Upper lobe of left lung (tissue), 6 donors: Measurements from ENCODE around the gene LTBP1. TPM values are rescaled to one million over a fixed set of nuclear protein-coding genes. Genes with fewer than 3 reads are reported as not detected.

Experiments used
- ATAC-seq, 2 donors: fragments of 200-7000 bp; cut with Tn5 transposase; one replicate each; pipeline ENCODE4 v1.9.1; 2022; ENCODE audit warnings: mild to moderate bottlenecking in 2 of 2, moderate library complexity in 2 of 2; ENCODE audit not compliant: low FRiP score in 2 of 2
- DNase-seq, 2 donors: peaks; one replicate each; pipeline ENCODE4 v3.0.0-alpha.2; 2019 to 2020
- H3K27ac ChIP-seq, 4 donors: fragments of 200-600 bp; sonication (generic); one replicate each; pipeline ENCODE4 v1.5.1; 2016 to 2019
- H3K27me3 ChIP-seq, 4 donors: fragments of 200-600 bp; sonication (generic); one replicate each; pipeline ENCODE4 v1.5.1; 2017 to 2019
- H3K36me3 ChIP-seq, 4 donors: fragments of 200-600 bp; sonication (generic); one replicate each; pipeline ENCODE4 v1.5.1; 2016 to 2019
- H3K4me1 ChIP-seq, 4 donors: fragments of 200-600 bp; sonication (generic); one replicate each; pipeline ENCODE4 v1.5.1; 2018 to 2019
- H3K4me3 ChIP-seq, 4 donors: fragments of 200-600 bp; sonication (generic); one replicate each; pipeline ENCODE4 v1.5.1; 2017 to 2019; ENCODE audit warnings: mild to moderate bottlenecking in 2 of 4, moderate library complexity in 1 of 4
- H3K9me3 ChIP-seq, 4 donors: fragments of 200-600 bp; sonication (generic); one replicate each; pipeline ENCODE4 v1.5.1; 2018 to 2019
- CTCF ChIP-seq, 6 experiments: fragments of 450-650 bp in 4 of 6; fragments of 200-600 bp in 2 of 6; sonication (generic) in 2 of 6; IDR thresholded peaks; one replicate each; pipeline ENCODE4 v1.5.1; 2016 to 2019; ENCODE audit warnings: antibody characterized with exemption in 6 of 6
- EP300 ChIP-seq, 4 donors: sonication (generic); formaldehyde crosslinking; IDR thresholded peaks; one replicate each; pipeline ENCODE4 v1.5.1; 2017; ENCODE audit warnings: antibody characterized with exemption in 4 of 4, control low read depth in 2 of 4
- POLR2A ChIP-seq, 4 donors: fragments of 450-650 bp; IDR thresholded peaks; one replicate each; pipeline ENCODE4 v1.5.1; 2016 to 2017; ENCODE audit warnings: antibody characterized with exemption in 4 of 4, mild to moderate bottlenecking in 2 of 4
- POLR2AphosphoS5 ChIP-seq, 2 donors: sonication (generic); formaldehyde crosslinking; IDR thresholded peaks; one replicate each; pipeline ENCODE4 v1.5.1; 2017; ENCODE audit warnings: antibody characterized with exemption in 2 of 2
- WGBS, 2 donors: methylation state at CpG; one replicate each; pipeline ENCODE4 v1.1.5; 2017 to 2018; 5-methylcytosine and 5-hydroxymethylcytosine counted together
- total RNA-seq, 6 donors: library from RNA; depleted of rRNA in 4 of 6; stranded (reverse); fragments of >200 nt in 4 of 6; gene quantifications; one replicate each; pipeline versions ENCODE4 v1.1.0 to v1.2.1, GENCODE V29; 2016 to 2021
- donor health status: DM: no; HTN: no; CAD: no; lungs with moderate emphysema.
- donor health status: DM: no; HTN: yes; CAD: no; lungs with severe emphysema.

Gene LTBP1
- total RNA-seq, 6 donors from 2014 or later: 11.5 to 45.0 (median 27.1) TPM

GRCh38 chr2:33430856-33431255 lies 484.1 kb downstream of the LTBP1 start:
- TF ChIP-seq POLR2AphosphoS5 (IDR thresholded peaks at IDR 0.05) (no peak), CTCF (IDR thresholded peaks at IDR 0.05) (no peak), EP300 (IDR thresholded peaks at IDR 0.05) (no peak), POLR2A (IDR thresholded peaks at IDR 0.05) (no peak)
- no peaks in the 10 kb centered on the region for H3K27me3 ChIP-seq
- H3K36me3 ChIP-seq: no peaks in the 10 kb centered on the region
- DNase-seq (no peak), ATAC-seq (no peak)
- no peak overlapping the region for H3K4me3 ChIP-seq
- WGBS, 2 donors: 69 to 76% methylated on average over 1 of the region's 1 CpG
- H3K27ac ChIP-seq: no peak overlapping the region
- H3K9me3 ChIP-seq: no peaks in the 10 kb centered on the region
- H3K4me1 ChIP-seq: peaks cover 0 to 8% (median under 1%) of the 10 kb centered on the region in 4 donors

- no peak overlapping the region for H3K4me3 ChIP-seq
- no peak overlapping the region for H3K27ac ChIP-seq
- no peaks in the 10 kb centered on the region for H3K9me3 ChIP-seq
- ATAC-seq (no peak), DNase-seq (no peak)
- 90 to 94% methylated on average over 2 of the region's 2 CpGs for WGBS, 2 donors
- H3K36me3 ChIP-seq: no peaks in the 10 kb centered on the region
- no peaks in the 10 kb centered on the region for H3K27me3 ChIP-seq
- peaks cover 0 to 17% (median 7%) of the 10 kb centered on the region in 4 donors for H3K4me1 ChIP-seq
- TF ChIP-seq POLR2A (IDR thresholded peaks at IDR 0.05) (no peak), EP300 (IDR thresholded peaks at IDR 0.05) (no peak), POLR2AphosphoS5 (IDR thresholded peaks at IDR 0.05) (no peak), CTCF (IDR thresholded peaks at IDR 0.05) (no peak)
Measured at GRCh38 chr2:33432871-33433270, 486.1 kb downstream of the LTBP1 start.

- 79 to 82% methylated on average over 7 of the region's 7 CpGs for WGBS, 2 donors
- DNase-seq (no peak), ATAC-seq (no peak)
- H3K4me3 ChIP-seq: no peak overlapping the region
- peaks cover 0 to 19% (median 8%) of the 10 kb centered on the region in 4 donors for H3K4me1 ChIP-seq
- no peaks in the 10 kb centered on the region for H3K27me3 ChIP-seq
- H3K36me3 ChIP-seq: no peaks in the 10 kb centered on the region
- no peaks in the 10 kb centered on the region for H3K9me3 ChIP-seq
- TF ChIP-seq CTCF (IDR thresholded peaks at IDR 0.05) (no peak), POLR2AphosphoS5 (IDR thresholded peaks at IDR 0.05) (no peak), EP300 (IDR thresholded peaks at IDR 0.05) (no peak), POLR2A (IDR thresholded peaks at IDR 0.05) (no peak)
- no peak overlapping the region for H3K27ac ChIP-seq
Measured at GRCh38 chr2:33433279-33434235, 486.8 kb downstream of the LTBP1 start.

GRCh38 chr2:33435518-33435917 lies 488.8 kb downstream of the LTBP1 start:
- Histone ChIP-seq H3K27me3 (no peaks in the 10 kb centered on the region), H3K9me3 (no peaks in the 10 kb centered on the region), H3K4me1 (peaks cover 0 to 19% (median 8%) of the 10 kb centered on the region in 4 donors), H3K36me3 (no peaks in the 10 kb centered on the region), H3K27ac (no peak overlapping the region), H3K4me3 (no peak overlapping the region)
- DNase-seq (no peak), ATAC-seq (no peak)
- TF ChIP-seq CTCF (IDR thresholded peaks at IDR 0.05): no peak
- TF ChIP-seq EP300 (IDR thresholded peaks at IDR 0.05): no peak
- no peak for TF ChIP-seq POLR2A (IDR thresholded peaks at IDR 0.05)
- TF ChIP-seq POLR2AphosphoS5 (IDR thresholded peaks at IDR 0.05): no peak
- 72 to 75% methylated on average over 8 of the region's 8 CpGs for WGBS, 2 donors
